ENCODE measurements around the gene CHN1.

- TF ChIP-seq POLR2A (IDR thresholded peaks at IDR 0.05) (no peak), CTCF (IDR thresholded peaks at IDR 0.05) (no peak)
These were observed 6.3 kb upstream of the CHN1 start for GRCh38 chr2:175011505-175011904.
